NCI-H2081 treated with DMSO at 0.1 percent for 48 hours (cell line): Measurements from ENCODE around the gene GNA12.

Experiments used
- DNase-seq: peaks from one replicate; lab custom pipeline; 2025; lab: John Stamatoyannopoulos, UW

The GNA12 gene

DNA sequence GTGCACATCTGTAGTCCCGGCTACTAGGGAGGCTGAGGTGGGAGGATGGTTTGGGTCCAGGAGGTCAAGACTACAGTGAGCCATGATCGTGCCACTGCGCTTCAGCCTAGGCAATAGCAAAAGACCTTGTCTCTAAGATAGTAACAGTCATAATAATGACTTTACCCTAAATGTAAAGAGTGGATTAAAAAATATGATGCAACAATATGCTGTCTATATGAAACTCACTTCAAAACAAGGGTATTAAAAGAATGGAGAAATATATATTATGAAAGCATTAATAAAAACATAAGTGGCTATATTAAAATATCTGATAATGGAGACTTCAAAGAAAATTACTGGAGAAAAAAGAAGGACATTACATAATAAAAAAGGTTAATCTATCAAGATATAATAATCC is 5.7 kb downstream of the GNA12 start:
- DNase-seq = no peak

DNA sequence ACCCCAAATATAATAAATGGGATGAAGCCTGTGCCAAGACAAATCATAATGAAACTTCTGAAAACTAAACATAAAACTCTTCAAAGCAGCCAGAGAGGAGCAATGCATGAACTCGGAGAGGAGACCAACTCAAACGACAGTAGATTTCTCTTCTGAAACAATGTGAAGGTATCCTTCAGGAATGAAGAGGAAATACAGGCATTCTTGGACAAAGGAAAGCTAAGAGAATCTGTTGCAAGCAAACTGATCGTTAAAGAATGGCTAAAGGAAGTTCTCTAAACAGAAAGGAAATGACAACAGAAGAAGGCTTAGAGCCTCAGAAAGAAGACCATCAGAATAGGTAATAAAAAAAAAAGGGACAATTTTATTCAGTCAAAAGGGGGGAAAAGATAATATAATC is 6.6 kb downstream of the GNA12 start:
- no peak for DNase-seq

DNA sequence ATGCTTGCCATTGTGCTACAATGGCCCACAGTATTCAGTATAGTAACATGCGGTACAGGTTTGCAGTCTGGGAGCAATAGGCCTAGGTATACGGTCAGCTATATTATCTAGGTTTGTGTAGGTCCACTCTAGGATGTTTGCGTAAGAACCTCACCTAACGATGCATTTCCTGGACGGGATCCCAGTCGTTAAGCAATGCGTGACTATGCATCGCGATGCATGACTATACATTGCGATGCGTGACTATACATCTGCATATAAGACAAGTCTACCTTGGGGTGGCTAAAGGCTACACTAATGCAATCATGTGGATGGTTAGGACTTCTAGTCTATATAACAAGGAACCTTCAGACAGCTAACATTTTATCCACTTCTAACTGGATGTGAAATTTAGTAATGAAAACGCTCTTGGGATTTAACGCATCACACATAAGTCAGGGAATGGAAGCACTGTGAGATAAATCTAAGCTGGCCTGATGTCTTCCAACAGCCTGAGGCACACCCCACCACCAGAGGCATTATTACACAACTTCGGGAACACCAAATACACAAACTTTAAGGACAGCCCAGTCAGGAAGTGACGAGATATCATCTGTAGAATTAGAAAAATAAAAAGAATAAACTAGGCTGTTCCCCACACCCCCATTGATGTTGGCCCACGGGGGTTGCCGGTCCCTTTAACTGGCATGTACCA is 9.2 kb downstream of the GNA12 start:
- DNase-seq = no peak

DNA sequence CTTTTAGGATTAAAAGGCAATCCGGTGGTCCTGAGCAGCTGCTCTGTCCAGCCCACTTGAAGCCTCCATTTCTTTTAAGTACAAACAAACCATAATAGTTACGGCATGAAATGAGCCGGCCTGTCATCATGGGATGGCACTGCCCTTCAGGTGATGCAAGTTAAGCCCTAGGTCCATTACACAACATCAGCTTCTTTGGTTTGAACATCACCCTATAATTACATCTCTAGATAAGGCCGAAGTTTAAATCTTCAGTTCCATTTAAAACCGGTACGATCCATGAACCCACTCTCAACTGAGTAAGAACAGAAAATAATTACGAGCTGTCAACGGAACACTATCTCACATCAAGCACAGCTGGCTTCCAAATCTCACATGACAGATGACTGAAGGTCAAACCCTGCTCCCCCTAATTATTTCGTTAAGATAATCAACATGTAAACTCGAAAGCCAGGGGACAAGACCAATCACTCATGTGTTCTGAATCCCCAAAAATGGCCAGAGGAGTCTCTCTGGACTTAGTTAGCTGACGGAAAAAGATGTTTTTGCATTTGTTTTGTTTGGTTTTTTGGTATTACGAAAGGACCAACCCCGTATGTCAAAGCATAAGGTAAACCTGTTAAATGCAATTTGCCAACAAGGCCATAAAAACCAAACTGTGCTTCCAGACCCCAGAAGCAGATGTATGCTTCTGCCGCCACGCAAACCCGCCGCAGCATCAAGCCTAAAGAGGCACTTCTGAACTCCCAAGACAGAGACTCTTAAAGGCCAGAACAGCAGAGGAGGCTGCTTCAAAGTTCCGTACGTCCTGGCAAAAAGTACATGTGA is 10.8 kb downstream of the GNA12 start:
- no peak for DNase-seq

DNA sequence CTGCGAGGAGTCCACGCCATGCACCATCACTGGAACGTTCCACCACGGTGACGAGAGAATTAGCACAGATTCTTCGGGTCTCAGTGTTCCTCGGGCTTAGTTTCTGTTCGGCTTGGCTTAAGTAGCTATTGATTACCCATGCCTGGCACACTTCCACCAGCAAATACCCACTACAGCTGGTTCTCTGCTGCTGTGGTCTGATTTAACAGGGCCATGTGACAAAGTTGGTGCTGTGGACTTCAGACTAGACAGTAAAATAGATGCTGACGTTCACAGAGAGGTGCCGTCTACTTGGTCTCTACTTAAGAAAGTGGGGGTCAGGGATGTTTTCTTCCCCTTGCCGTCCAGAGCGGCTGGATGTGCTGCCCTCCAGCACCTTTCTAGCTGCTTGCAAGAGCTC is 11.6 kb downstream of the GNA12 start:
- no peak for DNase-seq

DNA sequence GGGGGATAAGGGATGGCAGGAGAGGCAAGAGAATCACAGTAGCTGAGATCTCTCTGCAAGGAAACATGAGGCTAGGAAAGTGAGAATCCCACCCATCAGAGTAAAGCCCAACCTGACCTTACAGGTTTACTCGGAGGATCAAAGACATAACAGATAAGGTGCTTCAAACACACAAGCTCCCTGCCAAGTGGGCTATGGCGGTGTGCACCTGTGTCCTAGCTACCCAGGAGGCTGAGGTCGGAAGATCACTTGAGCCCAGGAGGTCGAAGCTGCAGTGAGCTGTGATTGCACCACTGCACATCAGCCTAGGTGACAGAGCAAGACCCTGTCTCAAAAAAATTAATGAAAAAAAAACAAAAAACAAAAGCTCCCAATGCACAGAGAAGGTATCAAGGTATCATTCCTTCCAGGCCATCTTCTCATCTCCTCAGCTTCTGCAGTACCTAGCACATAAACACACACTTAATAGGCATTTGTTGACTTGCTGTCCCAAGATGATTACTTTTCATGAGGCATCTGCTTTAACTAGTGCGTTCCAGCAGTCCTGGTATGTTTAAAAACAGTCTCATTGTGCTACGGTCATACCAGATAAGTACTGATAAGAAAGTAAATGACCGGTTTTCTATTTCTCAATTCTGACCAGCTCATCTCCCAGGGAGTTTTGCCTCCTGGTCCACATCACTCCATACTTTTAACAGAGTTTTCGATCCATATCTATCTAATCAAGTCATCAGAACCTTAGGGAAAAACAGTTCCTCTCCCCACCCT is 13.3 kb downstream of the GNA12 start:
- DNase-seq = no peak

DNA sequence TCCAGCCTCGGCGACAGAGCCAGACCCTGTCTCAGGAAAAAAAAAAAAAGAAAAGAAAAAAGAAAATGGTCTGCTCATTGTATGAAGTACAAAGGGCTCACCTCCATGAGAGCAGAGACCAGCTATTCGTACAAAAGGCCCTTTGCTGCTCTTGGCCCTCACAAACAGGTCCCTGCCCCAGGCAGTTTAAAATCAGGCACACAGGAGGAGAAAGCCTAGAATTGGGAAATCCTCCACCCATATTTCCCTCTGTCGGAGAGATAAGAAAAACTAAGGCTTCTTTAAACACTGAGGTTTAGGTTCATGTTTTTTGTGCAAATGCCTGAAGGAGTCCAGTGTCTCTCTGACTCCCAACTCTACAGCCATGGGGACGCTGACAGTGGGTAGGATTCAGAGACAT is 15.1 kb downstream of the GNA12 start:
- no peak for DNase-seq

DNA sequence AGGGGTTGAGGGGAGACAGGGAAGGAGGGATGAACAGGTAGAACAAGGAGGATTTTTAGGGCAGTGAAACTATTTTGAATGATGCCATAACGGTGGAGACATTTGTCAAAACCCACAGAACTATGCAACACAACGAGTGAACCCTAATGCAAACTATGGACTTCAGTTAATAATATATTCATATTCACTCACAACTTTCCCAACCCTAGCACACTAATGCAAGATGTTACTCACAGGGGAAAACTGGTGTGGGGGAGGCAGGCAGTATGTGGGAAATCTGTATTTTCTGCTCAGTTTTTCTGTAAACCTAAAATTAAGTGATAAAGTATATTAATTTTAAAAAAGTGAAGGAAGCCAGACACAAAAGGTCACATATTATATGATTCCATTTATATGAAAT is 17.3 kb downstream of the GNA12 start:
- no peak for DNase-seq

DNA sequence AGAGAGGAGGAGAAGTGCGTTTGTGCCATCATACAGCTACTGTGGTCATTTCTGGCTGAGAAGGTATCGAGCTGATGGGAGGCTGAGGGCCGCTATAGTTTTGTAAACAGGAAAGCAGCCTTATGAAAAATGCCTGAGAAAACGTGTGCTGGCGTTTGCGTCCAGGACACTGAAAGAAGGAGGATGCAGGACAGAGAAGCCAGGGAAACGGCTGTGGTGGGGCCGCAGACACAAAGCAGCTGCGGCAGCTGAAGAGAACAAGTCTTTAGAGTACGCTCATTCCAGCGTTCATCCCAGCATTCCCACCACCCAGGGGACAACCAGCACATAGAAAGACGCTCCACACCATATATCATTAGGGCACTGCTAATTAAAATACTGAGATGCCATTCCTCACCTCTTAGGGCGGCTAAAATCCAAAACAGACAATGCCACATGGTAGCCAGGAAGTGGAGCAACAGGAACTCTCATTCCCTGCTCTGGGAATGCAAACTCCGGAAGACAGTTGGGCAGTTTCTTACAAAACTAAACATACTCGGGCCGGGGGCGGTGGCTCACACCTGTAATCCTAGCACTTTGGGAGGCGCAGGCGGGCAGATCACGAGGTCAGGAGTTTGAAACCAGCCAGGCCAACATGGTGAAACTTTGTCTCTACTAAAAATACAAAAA is 18.4 kb downstream of the GNA12 start:
- no peak for DNase-seq

DNA sequence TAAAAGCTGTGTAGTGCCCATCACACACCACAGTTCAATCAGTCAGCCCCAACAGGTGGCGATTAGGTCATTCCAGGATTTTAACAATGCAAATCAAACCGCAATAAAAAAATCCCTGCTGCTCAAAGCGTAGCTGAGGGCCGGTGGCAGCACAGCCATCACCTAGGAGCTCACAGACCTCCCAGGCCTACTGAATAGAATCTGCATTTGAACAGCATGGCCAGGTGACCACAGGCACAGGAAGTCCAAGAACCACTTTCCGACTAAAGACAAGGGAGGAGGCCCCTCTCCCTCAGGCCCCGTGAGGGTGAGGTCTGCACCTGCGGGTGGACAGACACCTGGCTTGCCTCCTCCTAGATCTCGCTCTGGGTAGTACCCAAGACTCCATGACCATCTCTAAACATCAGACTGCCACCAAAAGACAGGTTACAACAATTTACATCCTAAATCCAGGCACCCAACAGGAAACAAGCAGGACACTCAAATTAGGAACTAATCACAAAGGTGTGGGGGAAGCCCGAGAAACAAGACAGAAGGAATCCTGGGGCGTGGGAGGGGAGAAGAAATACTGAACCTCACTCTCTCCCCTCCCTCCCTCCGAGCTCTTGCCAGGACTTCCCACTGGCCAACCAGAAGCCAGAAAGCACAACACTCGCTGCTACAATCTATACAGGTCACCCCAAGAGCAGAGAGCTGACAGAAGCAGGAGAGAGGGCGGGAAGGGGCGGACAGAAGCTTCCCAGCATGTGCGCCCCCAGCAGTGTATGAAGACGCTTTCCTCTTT is 19.2 kb downstream of the GNA12 start:
- DNase-seq = no peak

DNA sequence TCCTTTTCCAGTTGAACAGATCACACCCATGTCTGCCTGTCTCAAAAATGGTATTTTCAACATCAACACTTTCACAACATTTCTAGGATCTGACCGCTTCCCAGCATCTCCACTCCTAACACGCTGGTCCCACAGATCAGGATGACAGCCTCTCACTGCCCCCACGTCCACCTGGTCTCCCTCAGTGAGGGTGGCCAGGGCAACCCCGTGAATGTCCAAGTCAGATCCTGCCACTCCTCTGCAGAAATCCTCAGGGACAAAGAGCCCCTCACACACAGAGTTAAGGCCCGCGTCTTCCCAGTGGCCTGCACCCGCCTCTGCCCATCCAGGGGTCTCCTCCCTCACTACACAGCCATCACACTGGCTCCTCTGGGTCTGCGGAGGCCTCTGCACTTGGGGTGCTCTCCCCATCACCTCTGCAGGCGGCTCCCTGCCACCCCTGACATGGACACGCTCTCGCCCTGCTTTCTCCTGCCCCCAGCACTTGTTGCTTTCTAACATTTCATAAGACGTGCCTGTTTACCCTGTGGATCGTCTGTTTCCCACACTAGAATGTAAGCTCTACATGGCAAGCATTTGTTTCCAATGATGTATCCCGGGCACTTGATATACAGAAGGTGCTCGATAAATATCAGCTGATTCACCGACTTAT is 20.0 kb downstream of the GNA12 start:
- DNase-seq = no peak

DNA sequence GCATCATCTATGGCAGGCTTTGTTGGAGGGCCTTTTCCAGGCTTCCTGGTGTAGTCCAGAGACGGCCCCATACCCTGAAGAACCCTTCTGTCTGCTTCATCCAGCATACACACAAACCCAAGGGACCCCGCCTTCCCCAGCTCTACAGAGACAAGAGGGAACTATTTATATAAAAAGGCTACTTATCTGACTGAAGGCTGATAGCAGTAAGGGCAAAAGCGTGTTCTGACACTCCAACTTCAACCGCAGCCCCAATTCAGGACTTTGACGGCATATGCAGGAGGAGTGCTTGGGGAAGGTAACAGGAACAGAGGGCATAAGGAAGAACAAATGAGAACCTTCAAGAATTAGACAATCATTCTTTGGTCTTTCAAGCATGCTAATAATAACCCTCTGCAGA is 21.0 kb downstream of the GNA12 start:
- no peak for DNase-seq

DNA sequence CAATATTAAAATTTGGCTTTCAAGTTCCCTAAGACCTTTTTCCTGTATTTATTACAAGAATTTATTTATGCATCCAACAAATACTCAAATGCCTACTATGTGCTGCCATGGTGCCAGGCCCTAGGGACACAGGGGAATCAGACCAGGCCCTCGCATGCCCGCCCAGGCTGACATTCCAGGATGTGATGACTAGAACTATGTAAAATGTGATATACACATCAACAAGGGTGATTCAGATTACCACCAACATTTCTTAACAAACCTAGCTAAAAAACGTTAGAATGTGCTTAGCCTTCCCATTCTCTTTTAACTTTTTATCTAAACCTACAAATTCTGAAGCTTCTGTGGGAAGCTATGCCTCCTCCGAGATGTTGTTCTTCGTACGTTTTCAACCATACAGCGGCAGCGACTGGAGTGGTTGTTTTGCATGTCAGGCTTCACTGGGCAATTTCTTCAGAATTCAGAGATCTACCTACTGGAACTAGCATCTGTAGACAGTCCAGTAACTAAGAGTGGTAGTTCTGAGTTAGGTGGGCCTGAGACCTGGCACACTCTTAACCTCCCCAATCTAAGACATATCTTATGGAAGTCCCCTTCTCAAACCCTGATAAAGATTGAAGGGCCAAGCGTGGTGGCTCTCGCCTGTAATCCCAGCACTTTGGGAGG is 22.1 kb downstream of the GNA12 start:
- DNase-seq = no peak

DNA sequence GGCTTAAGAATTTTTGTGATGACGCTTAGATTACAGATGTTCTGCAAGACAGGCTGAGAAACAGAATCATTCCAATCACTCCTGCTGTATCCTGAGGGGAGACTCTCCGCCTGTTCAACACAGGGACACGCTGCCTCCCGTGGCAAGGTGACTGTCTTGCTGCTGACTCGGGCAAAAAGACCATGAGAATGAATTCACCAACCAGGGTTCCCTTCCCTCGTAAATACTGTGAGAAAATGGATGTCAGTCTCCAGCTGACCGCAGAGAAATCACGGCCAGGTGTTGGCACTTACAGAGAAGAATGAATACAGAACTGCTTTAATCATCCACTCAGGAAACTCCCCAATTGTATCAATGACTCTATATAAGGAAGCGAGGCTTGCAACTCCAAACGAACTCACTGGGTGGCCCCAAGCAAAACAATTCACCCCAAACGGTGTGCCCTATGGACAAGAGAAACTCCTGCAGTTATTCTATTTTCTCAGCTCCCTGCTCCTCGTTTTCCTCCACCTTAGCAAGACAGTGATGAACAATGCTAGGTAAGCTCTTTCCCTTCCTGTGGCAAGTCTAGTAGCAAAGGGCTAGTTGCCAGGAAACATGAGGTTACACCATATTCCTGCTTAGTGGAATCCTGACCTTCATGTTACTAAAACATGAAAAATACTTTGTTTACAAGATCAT is 22.8 kb downstream of the GNA12 start:
- peak; percentile 32 for DNase-seq

DNA sequence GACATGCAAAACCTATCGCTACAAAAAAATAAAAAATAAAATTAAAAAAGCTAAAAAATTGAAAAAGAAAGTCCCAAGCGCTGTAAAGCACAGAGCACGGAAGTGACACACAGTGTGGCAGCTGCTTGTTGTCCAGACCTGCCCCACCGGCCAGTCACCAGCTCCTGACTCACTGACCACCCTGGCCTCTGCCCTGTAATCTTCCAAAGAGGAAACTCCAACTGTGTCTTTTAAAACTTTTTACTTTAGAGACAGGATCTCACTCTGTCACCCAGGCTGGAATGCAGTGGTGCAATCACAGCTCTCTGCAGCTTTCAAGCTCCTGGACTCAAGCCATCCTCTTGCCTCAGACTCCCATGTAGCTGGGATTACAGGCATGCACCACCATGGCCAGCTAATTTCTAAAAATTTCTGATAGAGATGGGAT is 23.6 kb downstream of the GNA12 start:
- DNase-seq = no peak

DNA sequence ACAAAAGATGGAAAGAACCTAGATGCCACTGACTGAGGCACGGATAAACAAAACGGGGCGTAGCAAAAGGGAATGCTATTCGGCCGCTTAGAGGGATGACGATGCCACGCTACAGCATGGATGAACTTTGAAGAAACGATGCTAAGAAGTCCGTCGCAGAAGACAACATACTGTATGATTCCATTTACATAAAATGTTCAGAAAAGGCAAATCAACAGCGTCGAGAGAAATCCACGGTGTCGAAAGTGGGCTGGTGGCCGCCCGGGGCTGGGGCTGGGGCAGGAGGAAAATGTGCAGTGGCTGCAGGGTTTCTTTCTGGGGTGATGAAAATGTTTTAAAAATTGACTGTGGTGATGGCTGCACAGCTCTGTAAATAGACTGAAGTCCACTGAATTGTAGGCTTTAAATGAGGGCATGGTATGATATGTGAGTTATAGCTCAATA is 24.1 kb downstream of the GNA12 start:
- no peak for DNase-seq

DNA sequence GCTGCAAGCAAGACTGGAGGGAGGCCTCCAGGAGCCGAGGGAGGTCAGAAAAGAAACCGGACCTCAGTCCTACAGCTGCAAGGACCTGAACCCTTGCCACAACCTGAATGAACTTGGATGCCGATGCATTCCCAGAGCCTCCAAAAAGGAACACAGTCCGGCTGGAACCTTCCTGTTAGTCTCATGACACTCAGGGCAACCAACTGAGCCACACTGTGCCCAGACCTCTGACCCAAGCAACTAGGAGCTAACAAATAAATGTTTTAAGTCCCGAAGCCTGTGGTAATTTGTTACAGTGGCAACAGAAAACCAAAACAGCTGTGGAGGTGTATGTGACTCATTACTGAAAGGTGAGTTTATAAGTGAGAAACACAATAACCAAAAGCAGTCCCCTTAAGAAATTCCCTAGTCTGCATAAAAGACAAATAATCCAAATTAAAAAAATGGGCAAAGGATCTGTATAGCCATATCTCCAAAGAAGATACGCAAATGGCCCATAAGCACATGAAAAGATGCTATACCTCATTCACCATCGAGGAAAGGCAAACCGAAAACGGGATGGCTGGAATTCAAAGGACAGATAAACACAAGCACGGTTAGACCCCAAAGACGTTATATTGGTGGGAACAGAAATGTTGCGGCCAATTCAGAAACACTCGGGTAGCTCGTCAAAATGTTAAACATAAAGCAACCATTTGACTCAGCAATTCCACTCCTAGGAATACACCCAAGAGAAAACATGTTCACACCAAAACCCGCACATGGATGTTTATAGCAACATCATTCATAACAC is 24.8 kb downstream of the GNA12 start:
- DNase-seq = no peak

DNA sequence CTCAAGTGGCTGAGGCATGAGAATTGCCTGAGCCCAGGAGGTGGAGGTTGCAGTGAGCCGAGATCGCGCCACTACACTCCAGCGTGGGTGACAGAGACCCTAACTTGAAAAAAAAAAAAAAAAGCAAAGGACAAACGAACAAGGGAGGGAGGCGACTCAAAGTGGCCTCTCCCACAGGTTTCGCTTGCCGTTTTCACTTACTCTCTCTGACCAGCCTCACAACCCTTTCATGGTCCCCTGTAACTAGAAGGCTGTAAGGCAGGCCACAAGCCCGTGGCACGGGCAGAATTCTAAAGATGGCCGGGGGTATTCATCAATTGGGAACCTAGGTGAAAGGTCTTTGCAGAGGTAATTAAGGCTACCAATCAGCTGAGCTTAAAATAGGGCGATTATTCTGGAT is 25.5 kb downstream of the GNA12 start:
- DNase-seq = no peak

DNA sequence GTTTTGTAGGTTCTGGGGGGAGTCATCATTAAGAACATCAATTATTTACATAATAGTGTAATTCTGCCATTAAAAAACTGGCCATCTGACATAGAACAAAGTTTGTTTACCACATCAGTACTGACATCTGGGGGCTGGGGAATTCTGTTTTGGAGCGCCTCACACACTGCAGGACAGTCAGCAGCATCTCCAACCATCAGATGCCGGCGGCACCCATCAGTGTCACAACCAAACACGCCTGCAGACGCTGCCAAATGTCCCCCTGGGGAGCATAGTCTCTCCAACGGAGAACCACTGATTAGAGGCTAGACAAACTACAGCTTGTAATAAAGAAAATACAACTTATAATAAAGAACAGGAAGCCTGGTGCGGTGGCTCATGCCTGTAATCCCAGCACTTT is 26.0 kb downstream of the GNA12 start:
- no peak for DNase-seq
